Rectal smooth muscle tissue (tissue), 1 donor: Measurements from ENCODE around the gene PPP2R2D.

Source experiments
- H3K27ac ChIP-seq: one replicate; pipeline ENCODE4 v1.7.0; 2013; ENCODE audit warnings: low read depth, low read length, inconsistent platforms
- H3K27me3 ChIP-seq: one replicate; pipeline ENCODE4 v1.7.0; 2013; ENCODE audit warnings: low read length; ENCODE audit not compliant: control insufficient read depth, insufficient read depth
- H3K36me3 ChIP-seq: one replicate; pipeline ENCODE4 v1.7.0; 2013; ENCODE audit warnings: low read length; ENCODE audit not compliant: control insufficient read depth, insufficient read depth
- H3K4me1 ChIP-seq: one replicate; pipeline ENCODE4 v1.7.0; 2013; ENCODE audit warnings: low read length; ENCODE audit not compliant: control insufficient read depth, insufficient read depth
- H3K4me3 ChIP-seq: one replicate; pipeline ENCODE4 v1.7.0; 2013; ENCODE audit warnings: low read length
- H3K9ac ChIP-seq: one replicate; pipeline ENCODE4 v1.7.0; 2013; ENCODE audit warnings: low read length

Gene PPP2R2D

DNA sequence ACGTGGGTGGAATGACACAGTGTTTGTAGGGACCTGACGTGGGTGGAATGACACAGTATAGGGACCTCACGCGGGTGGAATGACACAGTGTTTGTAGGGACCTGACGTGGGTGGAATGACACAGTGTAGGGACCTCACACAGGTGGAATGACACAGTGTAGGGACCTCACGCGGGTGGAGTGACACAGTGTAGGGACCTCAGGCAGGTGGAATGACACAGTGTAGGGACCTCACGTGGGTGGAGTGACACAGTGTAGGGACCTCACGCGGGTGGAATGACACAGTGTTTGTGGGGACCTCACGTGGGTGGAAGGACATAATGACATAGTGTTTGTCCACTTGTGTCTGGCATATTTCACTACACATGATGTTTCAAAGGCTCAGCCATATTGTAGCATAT, 19.3 kb downstream of the PPP2R2D start:
- H3K27ac ChIP-seq, result no peak overlapping the region
- no peaks in the 10 kb centered on the region for H3K36me3 ChIP-seq
- no peak overlapping the region for H3K4me3 ChIP-seq
- no peak overlapping the region for H3K9ac ChIP-seq
- no peaks in the 10 kb centered on the region for H3K27me3 ChIP-seq
- no peaks in the 10 kb centered on the region for H3K4me1 ChIP-seq

DNA sequence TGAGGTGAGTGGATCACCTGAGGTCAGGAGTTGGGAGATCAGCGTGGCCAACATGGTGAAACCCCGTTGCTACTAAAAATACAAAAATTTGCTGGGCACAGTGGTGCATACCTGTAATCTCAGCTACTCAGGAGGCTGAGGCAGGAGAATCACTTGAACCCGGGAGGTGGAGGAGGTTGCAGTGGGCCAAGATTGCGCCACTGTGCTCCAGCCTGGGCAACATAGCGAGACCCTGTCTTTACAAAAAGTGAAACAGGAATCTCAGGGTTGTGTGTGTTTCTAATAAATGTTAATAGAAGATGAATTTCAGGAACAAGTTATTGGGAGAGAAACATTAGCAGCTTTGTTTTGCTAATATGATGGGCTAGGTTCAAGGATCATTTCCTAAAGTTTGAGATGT, 19.9 kb downstream of the PPP2R2D start:
- Histone ChIP-seq H3K4me3 (no peak overlapping the region), H3K27ac (no peak overlapping the region), H3K27me3 (no peaks in the 10 kb centered on the region), H3K36me3 (no peaks in the 10 kb centered on the region), H3K4me1 (no peaks in the 10 kb centered on the region), H3K9ac (no peak overlapping the region)

DNA sequence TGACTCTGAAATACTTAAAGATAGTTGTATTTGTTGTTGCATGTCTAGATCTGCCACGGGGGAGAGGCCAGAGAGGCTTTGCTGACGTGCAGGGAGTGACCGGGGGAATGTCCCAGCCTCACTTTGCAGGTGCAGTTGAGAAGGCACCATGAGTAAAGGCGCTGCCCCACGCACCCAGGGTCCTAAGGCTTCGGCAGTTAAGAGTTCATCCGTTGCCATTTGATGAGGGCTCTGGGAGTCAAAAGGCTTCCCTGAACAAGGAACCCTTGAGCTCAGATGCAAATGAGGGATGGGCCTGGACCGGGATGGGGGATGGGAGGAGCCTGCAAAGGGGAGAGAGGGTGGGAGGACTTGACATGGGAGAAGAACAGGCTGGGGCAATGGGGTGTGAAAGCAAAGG, 20.4 kb downstream of the PPP2R2D start:
- Histone ChIP-seq H3K4me3 (no peak overlapping the region), H3K27ac (no peak overlapping the region), H3K27me3 (no peaks in the 10 kb centered on the region), H3K36me3 (no peaks in the 10 kb centered on the region), H3K4me1 (no peaks in the 10 kb centered on the region), H3K9ac (no peak overlapping the region)

GRCh38 chr10:131923038-131923756, 22.4 kb downstream of the PPP2R2D start:
- Histone ChIP-seq H3K36me3 (no peaks in the 10 kb centered on the region), H3K27ac (no peak overlapping the region), H3K4me1 (no peaks in the 10 kb centered on the region), H3K4me3 (no peak overlapping the region), H3K9ac (no peak overlapping the region), H3K27me3 (no peaks in the 10 kb centered on the region)

- Histone ChIP-seq H3K36me3 (no peaks in the 10 kb centered on the region), H3K4me3 (no peak overlapping the region), H3K27me3 (no peaks in the 10 kb centered on the region), H3K27ac (no peak overlapping the region), H3K9ac (no peak overlapping the region), H3K4me1 (no peaks in the 10 kb centered on the region)
These were observed 24.3 kb downstream of the PPP2R2D start for GRCh38 chr10:131925011-131925649.

DNA sequence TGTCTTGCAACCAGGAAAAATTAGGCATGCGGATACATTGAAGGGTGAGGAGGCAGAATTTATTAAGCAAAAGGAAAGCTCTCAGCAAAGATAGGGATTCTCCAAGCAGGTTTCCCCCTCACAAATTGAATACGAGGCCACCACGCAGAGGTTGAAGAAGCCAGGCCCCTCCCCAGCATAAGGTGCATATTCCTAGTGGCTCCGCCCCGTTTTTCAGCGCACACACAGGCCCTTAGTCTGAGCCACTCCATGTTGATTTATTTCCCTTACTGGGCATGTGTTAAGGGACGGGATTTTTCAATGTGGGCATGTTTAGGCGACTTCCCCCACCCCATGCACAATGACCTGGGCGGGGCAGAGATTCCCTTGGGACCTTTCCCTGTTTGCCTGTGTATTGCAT, 24.9 kb downstream of the PPP2R2D start:
- Histone ChIP-seq H3K27me3 (no peaks in the 10 kb centered on the region), H3K4me3 (no peak overlapping the region), H3K9ac (no peak overlapping the region), H3K27ac (no peak overlapping the region), H3K36me3 (no peaks in the 10 kb centered on the region), H3K4me1 (no peaks in the 10 kb centered on the region)

DNA sequence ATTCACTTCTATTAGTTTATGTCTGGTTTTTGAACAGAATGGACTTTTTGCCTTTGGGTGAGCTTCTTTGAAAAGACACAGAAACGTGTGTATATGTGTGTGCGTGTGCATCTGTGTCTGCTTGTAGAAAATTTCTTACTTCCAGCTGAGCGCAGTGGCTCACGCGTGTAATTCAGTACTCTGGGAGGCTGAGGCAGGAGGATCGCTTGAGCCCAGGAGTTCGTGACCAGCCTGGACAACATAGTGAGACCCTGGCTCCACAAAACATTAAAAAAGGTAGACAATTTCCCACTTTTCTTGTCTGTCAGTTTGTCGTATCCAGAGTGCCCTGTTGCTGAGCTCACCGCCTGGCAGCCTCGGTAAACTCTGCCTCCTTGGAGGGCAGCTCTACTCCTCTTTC, 25.4 kb downstream of the PPP2R2D start:
- no peaks in the 10 kb centered on the region for H3K36me3 ChIP-seq
- no peak overlapping the region for H3K9ac ChIP-seq
- no peaks in the 10 kb centered on the region for H3K27me3 ChIP-seq
- peaks cover 2% of the 10 kb centered on the region for H3K4me1 ChIP-seq
- H3K27ac ChIP-seq, result no peak overlapping the region
- H3K4me3 ChIP-seq, result no peak overlapping the region

GRCh38 chr10:131926743-131927595, 26.2 kb downstream of the PPP2R2D start:
- Histone ChIP-seq H3K27me3 (no peaks in the 10 kb centered on the region), H3K36me3 (no peaks in the 10 kb centered on the region), H3K9ac (no peak overlapping the region), H3K27ac (no peak overlapping the region), H3K4me3 (no peak overlapping the region), H3K4me1 (peaks cover 2% of the 10 kb centered on the region)

- Histone ChIP-seq H3K27me3 (no peaks in the 10 kb centered on the region), H3K27ac (no peak overlapping the region), H3K4me3 (no peak overlapping the region), H3K9ac (no peak overlapping the region), H3K36me3 (no peaks in the 10 kb centered on the region), H3K4me1 (peaks cover 5% of the 10 kb centered on the region)
These were observed 27.7 kb downstream of the PPP2R2D start for GRCh38 chr10:131928248-131929095.

GRCh38 chr10:131929122-131929845, 28.5 kb downstream of the PPP2R2D start:
- Histone ChIP-seq H3K4me1 (peaks cover 5% of the 10 kb centered on the region), H3K27me3 (no peaks in the 10 kb centered on the region), H3K9ac (no peak overlapping the region), H3K27ac (no peak overlapping the region), H3K36me3 (no peaks in the 10 kb centered on the region), H3K4me3 (no peak overlapping the region)

DNA sequence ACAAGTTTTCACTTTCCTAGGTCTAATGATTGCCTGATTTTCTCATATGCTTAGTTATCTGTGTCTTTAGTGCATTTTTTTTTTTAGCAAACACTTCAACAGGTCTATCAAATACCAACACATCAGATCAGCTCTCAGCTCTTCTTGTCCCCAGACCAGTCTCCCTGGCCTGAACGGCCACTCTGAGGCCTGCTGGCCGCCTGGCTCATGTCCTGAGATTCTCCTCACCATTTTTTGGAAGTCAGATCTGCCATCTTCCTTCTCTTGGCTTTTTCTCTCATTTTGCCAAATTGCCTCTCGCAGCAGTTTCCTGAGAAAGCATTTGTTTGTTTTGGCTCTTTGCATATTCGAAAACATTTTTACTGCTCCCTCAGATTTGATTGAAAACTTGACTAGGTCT, 29.3 kb downstream of the PPP2R2D start:
- H3K27ac ChIP-seq, result no peak overlapping the region
- no peak overlapping the region for H3K9ac ChIP-seq
- H3K27me3 ChIP-seq, result no peaks in the 10 kb centered on the region
- peaks cover 5% of the 10 kb centered on the region for H3K4me1 ChIP-seq
- H3K36me3 ChIP-seq, result no peaks in the 10 kb centered on the region
- no peak overlapping the region for H3K4me3 ChIP-seq
